B cell (primary cell): ENCODE measurements around the gene PIK3C3.

ENCODE experiments used
- EZH2 ChIP-seq: IDR thresholded peaks from 2 replicates; pipeline ENCODE4 v1.6.1; 2012; ENCODE audit warnings: borderline replicate concordance, low read depth, mild to moderate bottlenecking, moderate library complexity, low read length; ENCODE audit not compliant: insufficient read depth, poor library complexity, severe bottlenecking
- TF ChIP-seq, protein P1 (sequence below): fragments of 200-600 bp; IDR thresholded peaks from one replicate; pipeline ENCODE4 v1.8.0; 2022; ENCODE audit warnings: antibody characterized with exemption, mild to moderate bottlenecking

DNA sequence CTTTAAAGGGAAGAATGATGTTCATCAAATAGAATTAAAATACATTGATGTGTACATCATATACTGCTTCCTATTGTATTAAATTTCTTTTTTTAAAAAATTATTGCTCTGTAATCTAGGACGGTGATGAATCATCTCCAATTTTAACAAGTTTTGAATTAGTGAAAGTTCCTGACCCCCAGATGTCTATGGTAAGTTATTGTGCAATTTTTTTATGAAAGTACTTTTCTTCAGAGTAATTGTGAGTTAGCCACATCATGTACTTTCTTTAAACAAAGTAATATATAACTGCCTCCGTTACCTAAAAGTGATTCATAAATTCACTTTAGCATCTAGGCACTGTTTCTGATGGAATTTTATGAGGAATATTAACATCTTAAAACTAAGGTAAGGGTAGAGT, 38.1 kb downstream of the PIK3C3 start:
- TF ChIP-seq EZH2 = no peak
- TF ChIP-seq, protein P1, sequence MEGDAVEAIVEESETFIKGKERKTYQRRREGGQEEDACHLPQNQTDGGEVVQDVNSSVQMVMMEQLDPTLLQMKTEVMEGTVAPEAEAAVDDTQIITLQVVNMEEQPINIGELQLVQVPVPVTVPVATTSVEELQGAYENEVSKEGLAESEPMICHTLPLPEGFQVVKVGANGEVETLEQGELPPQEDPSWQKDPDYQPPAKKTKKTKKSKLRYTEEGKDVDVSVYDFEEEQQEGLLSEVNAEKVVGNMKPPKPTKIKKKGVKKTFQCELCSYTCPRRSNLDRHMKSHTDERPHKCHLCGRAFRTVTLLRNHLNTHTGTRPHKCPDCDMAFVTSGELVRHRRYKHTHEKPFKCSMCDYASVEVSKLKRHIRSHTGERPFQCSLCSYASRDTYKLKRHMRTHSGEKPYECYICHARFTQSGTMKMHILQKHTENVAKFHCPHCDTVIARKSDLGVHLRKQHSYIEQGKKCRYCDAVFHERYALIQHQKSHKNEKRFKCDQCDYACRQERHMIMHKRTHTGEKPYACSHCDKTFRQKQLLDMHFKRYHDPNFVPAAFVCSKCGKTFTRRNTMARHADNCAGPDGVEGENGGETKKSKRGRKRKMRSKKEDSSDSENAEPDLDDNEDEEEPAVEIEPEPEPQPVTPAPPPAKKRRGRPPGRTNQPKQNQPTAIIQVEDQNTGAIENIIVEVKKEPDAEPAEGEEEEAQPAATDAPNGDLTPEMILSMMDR = no peak
